ENCODE measurements around the gene PRDM7. TPM values are rescaled to one million over a fixed set of nuclear protein-coding genes. Genes with fewer than 3 reads are reported as not detected.
A peak's percentile ranks its signal among the peaks of the same experiment; 100 is the strongest.

Gene PRDM7
- total and polyA plus RNA-seq, 9 of the 15 experiments (the other 6 are each of a cell fraction or from before 2014, with no cell fraction given) = not detected

GRCh38 chr16:90022209-90023077 lies 54.7 kb downstream of the PRDM7 start (continued):
- peak; percentile 92 for TF ChIP-seq CREB3 (tag; conservative IDR thresholded peaks at IDR 0.05; ENCODE audit: low read depth)
- peak; percentile 58; the same call in 1 of the 2 replicates for TF ChIP-seq GTF2E2 (tag; IDR thresholded peaks at IDR 0.05)
- TF ChIP-seq ZNF134 (CRISPR knock-in tag; conservative IDR thresholded peaks at IDR 0.05) = no peak
- TF ChIP-seq NFIC (IDR thresholded peaks at IDR 0.05) = peak; percentile 55
- TF ChIP-seq ZBTB2 (IDR thresholded peaks at IDR 0.05) = no peak
- peak; percentile 77; the same call in 1 of the 2 replicates for TF ChIP-seq ETV5 (CRISPR knock-in tag; IDR thresholded peaks at IDR 0.05; ENCODE audit: low read depth)
- TF ChIP-seq HES1 (IDR thresholded peaks at IDR 0.05; ENCODE audit: low read depth) = no peak
- no peak for TF ChIP-seq NFIX (CRISPR knock-in tag; IDR thresholded peaks at IDR 0.05; ENCODE audit: low read depth)
- 0 out of 2 replicates have a peak, but pooled peaks have one; percentile 17 for TF ChIP-seq SMARCA4 (IDR thresholded peaks at IDR 0.05)
- no peak for TF ChIP-seq ZNF57 (CRISPR knock-in tag; IDR thresholded peaks at IDR 0.05)
- TF ChIP-seq RFX7 (CRISPR knock-in tag; IDR thresholded peaks at IDR 0.05) = no peak
- TF ChIP-seq ZNF165 (CRISPR knock-in tag; IDR thresholded peaks at IDR 0.05; ENCODE audit: borderline replicate concordance) = no peak
- no peak for TF ChIP-seq ATF6 (CRISPR knock-in tag; IDR thresholded peaks at IDR 0.05)
- no peak for TF ChIP-seq MXD1 (CRISPR knock-in tag; IDR thresholded peaks at IDR 0.05; ENCODE audit: borderline replicate concordance, poor library complexity, severe bottlenecking)
- TF ChIP-seq ZNF41 (CRISPR knock-in tag; conservative IDR thresholded peaks at IDR 0.05) = no peak
- no peak for TF ChIP-seq ZC3H11A (IDR thresholded peaks at IDR 0.05; ENCODE audit: low read depth, low read length)
- no peak for TF ChIP-seq PURB (CRISPR knock-in tag; IDR thresholded peaks at IDR 0.05; ENCODE audit: low read depth)
- TF ChIP-seq ZNF146 (CRISPR knock-in tag; IDR thresholded peaks at IDR 0.05; ENCODE audit: unreplicated experiment) = no peak
- TF ChIP-seq, protein P1, sequence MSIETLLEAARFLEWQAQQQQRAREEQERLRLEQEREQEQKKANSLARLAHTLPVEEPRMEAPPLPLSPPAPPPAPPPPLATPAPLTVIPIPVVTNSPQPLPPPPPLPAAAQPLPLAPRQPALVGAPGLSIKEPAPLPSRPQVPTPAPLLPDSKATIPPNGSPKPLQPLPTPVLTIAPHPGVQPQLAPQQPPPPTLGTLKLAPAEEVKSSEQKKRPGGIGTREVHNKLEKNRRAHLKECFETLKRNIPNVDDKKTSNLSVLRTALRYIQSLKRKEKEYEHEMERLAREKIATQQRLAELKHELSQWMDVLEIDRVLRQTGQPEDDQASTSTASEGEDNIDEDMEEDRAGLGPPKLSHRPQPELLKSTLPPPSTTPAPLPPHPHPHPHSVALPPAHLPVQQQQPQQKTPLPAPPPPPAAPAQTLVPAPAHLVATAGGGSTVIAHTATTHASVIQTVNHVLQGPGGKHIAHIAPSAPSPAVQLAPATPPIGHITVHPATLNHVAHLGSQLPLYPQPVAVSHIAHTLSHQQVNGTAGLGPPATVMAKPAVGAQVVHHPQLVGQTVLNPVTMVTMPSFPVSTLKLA (conservative IDR thresholded peaks at IDR 0.05) = peak; percentile 78 to 85

Measured in K562 (cell line).